Measurements from ENCODE around the gene GPS2. TPM values are rescaled to one million over a fixed set of nuclear protein-coding genes. Genes with fewer than 3 reads are reported as not detected.

The GPS2 gene
- polyA plus RNA-seq, 4 donors, result 73.8 to 104 (median 90.1) TPM

DNA sequence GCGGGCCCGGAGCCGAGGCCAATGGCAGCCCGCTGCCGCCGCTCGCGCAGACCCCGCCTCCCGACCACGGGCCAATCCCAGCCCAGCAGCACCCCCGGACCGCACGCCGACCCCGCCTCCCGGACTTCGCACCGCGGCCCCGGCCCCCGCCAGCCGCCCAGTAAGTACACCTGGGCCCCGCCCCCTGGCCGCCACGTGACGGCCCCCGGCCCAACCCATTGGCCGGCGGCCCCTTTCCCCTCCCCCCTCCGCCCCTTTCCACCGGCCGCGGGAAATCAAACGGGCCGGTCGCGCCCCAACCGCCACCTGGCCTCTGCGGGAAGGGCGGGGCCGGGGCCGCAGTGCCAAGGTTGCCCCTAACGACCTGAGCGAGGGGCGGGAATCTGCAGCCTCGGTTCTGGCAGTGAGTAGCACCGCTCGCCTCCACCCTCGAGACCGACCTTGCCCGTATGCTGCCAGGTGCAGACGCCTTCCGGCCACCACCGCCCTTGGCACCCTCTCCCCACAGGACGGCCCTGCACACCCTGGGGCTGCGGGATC is 20.5 kb downstream of the GPS2 start, which contains the start of gene YBX2:
YBX2 (minus strand) TSS at position 26 of the 540 bp plus-strand sequence. CDS start 139 bp downstream, outside the sequence.
- no peak for DNase-seq (ENCODE audit: low read depth in 4 of 4, low spot score in 3 of 4)

DNA sequence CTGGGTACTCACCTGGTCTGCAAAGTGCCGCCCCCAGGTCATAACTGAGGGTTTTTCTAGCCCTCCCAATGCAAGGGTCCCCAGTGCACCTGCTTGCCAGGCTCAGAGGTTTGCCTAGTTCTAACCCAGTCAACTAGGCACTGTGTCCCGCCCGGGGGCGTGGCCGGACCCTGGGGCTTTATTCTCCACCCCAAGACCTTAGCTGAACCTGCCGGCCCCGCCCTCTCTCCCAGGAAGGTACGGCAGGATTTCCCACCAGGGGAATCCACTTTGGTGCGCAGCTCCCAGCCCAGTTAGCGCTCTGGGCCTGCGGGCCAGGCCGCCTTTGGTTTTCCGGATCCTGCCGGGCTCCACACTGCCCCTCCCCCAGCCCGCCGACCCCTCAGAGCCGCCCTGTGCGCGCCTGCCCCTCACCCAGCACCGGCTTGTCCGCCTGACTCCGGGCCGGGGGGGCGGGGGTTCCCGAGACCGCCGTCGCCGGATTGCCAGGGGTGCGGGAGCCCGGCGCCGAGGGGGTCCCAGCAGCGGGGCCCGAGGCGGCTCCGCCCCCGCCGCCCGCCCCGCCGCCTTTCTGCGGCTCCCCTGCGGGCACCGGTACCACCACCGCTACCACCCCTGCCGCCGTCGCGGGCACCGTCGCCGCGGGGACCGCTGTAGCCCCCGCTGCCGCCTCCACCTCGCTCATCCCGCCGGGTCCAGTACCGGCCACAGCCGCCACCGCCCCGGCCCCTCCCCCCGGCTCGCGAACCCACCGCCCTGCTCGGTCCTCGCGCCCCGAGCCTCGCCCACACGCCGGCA is 21.1 kb downstream of the GPS2 start:
- no peak for DNase-seq (ENCODE audit: low read depth in 4 of 4, low spot score in 3 of 4)

DNA sequence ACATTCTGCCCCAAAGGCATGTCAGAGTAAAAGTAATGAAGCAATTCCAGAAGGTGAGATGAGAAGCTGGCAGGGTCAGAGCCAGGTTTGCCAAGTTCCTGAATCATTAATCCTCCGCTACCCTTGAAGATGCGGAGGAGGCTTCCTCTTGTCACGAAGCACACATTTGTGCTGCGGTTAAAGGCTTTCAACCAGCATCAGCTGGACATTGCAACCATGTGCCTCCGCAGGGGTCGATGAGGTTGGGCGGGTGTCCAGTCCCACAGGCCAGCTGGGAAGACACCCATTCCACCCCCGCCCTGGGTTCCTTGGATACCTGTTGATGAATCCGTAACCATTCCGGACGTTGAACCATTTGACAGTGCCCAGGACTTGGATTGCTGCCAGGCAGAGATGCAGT is 22.0 kb downstream of the GPS2 start:
- no peak for DNase-seq (ENCODE audit: low read depth in 4 of 4, low spot score in 3 of 4)

DNA sequence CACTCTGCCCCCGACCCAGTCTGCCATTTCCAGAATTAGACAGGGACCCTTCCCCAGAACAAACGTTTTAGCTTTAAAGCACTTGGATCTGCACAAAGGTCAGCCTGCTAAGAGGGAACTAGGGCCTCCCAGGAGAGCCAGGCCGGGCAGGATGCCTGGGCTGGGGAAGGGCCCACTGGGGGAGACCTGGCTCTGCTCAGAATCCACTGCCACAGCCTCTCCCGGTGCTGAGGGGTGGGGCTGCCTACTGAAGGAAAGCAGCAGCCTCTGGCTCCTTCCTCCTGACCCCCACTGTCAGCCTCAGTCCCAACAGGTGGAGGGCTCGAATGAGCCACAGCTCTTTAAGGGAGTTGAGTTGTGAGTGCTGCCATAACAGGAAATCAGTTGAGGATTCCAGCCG is 22.4 kb downstream of the GPS2 start:
- no peak for DNase-seq (ENCODE audit: low read depth in 4 of 4, low spot score in 3 of 4)

DNA sequence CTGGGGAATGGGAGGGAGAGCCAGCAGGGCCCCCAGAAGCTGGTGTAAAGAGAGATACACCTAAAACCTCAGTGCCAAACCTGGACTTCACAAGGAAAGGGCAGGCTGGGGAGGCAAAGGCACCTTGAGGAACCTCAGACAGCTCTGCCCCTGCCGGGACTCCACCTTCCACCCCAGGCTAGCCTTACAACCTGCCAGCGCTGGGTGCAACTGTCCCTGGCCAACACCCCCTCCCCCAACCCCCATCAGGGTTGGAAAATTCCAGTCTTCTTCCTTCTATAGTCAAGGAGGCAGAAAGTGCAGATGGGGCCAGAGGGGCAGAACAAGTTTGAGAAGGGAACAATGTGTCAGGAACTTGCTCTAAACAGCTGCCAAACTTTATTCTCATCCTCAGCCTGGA is 23.0 kb downstream of the GPS2 start:
- no peak for DNase-seq (ENCODE audit: low read depth in 4 of 4, low spot score in 3 of 4)

DNA sequence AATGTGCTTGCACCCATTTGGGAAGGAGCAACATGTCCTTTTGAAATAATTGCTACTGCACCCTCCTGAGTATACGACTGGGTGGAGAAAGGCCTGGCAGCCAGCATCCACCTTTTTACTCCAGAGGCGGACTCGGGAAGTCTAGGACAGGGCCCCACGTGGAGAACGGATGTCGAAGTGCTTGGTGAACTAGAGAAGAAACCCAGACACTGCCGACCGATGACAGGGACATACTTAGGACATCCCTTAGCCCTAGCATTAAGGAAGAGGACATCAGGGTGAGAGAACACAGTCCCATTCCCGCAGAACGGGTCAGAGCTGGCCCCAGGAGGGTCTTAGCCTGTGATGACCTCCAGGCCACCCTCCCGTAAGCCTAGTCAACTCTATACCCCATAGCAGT is 24.5 kb downstream of the GPS2 start:
- DNase-seq (ENCODE audit: low read depth in 4 of 4, low spot score in 3 of 4), result no peak

DNA sequence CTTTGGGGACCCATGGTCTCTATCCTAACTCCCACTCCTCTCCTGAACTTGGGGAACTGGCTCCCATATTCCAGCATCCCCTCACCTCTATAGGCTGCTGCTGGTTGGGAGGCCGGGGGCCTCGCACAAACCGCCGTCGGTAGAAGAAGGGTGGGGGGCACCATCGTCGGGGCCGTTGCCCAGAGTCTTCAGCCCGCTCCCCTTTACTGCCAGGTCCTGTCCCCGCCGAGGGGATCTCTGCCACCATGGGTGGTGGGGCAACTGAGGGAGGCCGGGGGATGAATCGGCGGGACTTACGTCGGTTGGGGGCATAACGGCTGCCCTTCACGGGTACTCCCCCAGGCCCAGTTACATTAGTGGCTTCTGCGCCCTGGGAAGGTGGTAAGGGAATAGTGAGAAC is 25.0 kb downstream of the GPS2 start:
- no peak for DNase-seq (ENCODE audit: low read depth in 4 of 4, low spot score in 3 of 4)

DNA sequence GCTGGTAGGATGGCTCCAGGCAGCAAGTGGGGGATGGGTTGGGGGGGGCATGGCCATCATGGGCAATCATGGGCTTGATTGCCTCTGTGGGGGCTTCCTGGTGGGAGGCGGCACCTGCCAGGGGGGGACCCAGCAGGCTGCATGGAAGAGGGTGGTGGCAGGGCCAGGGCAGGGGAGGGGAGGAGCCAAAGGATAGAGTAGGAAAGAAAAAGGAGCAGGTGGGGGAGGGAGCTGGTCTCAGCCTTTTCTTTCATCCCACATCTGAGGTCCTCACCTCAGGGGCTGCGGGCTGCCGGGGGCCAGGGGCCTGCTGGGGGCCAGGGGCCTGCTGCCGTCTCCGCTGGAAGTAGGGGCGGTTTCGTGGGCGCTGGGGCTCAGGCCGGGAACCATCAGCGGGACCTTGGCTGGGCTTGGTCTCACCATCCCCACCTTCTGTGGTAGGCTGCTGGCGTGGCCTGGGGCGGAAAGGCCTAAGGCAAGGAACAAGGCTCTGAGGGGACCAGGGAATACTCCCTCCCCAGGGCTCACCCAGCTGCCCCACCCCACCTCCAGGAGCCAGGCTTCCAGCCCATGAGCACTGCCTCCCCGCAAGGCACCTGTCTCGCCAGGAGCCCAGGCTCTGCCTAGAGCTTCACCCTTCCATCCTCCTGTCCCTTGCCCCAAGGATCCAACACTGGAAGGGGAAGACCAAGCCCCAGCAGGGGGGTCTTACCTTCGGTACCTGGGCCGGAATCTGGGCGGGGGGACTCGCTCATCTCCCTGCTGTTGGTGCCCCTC is 25.7 kb downstream of the GPS2 start:
- no peak for DNase-seq (ENCODE audit: low read depth in 4 of 4, low spot score in 3 of 4)

DNA sequence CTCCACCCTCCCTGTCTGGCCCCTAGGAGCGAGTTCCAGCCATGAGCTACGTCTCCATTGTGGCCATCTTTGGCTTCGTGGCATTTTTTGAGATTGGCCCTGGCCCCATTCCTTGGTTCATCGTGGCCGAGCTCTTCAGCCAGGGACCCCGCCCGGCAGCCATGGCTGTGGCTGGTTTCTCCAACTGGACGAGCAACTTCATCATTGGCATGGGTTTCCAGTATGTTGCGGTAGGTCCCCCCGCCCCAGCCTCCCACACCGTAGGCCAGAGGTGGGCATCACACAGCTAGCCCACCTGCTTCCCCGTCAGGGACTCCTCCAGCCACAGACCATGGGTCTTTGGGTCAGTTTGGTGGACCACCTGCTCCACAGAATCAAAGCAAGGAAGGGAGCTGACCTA is 29.5 kb downstream of the GPS2 start:
- DNase-seq (ENCODE audit: low read depth in 4 of 4, low spot score in 3 of 4), result no peak

DNA sequence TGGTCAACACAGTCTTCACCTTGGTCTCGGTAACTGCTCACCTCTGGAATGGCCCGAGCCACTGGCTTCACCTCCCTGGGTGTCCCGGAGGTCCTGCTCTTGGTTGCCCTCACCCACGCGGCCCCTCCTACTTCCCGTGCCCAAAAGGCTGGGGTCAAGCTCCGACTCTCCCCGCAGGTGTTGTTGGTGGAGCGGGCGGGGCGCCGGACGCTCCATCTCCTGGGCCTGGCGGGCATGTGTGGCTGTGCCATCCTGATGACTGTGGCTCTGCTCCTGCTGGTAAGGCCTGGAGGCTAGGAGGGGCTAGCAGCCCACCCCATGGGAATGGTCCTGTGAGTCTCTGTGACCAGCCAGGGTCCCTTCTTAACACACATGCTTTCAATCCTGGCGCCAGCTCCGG is 30.2 kb downstream of the GPS2 start:
- DNase-seq (ENCODE audit: low read depth in 4 of 4, low spot score in 3 of 4), result no peak

DNA sequence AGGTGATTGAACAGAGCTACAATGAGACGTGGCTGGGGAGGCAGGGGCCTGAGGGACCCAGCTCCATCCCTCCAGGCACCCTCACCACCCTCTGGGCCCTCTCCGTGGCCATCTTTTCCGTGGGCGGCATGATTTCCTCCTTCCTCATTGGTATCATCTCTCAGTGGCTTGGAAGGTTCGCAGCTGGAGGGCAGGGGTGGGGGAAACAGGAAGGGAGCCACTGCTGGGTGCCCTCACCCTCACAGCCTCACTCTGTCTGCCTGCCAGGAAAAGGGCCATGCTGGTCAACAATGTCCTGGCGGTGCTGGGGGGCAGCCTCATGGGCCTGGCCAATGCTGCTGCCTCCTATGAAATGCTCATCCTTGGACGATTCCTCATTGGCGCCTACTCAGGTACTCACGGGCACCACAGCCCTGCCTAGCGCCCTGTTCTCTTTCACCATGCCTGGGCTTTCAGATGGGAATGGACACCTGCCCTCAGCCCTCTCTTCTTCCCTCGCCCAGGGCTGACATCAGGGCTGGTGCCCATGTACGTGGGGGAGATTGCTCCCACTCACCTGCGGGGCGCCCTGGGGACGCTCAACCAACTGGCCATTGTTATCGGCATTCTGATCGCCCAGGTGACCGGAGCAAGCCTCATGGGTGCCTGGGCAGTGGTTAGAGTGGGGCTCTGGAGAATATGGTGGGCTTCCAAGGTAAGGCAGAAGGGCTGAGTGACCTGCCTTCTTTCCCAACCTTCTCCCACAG is 31.5 kb downstream of the GPS2 start:
- no peak for DNase-seq (ENCODE audit: low read depth in 4 of 4, low spot score in 3 of 4)

DNA sequence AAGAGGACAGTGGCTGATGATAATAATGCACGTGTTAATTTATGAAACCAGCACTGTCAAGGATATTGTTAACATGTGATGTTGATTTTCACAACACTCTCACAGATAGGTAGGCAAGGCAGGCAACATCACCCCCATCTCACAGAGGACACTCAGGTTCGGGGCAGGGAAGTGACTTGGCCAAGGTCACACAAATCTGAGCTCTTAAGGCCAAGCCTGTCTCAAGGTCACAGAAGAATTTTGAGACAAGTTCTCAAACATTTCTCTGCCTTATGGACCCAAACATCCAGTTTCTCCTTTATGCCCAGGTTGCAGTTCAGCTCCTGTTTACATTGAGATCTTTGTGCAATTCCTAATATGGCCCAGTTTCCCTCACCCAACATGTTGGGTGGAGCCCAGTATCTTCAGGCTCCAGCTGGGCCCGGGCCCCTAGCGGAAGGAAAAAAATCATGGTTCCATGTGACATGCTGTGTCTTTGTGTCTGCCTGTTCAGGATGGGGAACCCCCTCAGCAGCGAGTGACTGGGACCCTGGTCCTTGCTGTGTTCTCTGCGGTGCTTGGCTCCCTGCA is 32.3 kb downstream of the GPS2 start:
- no peak for DNase-seq (ENCODE audit: low read depth in 4 of 4, low spot score in 3 of 4)

DNA sequence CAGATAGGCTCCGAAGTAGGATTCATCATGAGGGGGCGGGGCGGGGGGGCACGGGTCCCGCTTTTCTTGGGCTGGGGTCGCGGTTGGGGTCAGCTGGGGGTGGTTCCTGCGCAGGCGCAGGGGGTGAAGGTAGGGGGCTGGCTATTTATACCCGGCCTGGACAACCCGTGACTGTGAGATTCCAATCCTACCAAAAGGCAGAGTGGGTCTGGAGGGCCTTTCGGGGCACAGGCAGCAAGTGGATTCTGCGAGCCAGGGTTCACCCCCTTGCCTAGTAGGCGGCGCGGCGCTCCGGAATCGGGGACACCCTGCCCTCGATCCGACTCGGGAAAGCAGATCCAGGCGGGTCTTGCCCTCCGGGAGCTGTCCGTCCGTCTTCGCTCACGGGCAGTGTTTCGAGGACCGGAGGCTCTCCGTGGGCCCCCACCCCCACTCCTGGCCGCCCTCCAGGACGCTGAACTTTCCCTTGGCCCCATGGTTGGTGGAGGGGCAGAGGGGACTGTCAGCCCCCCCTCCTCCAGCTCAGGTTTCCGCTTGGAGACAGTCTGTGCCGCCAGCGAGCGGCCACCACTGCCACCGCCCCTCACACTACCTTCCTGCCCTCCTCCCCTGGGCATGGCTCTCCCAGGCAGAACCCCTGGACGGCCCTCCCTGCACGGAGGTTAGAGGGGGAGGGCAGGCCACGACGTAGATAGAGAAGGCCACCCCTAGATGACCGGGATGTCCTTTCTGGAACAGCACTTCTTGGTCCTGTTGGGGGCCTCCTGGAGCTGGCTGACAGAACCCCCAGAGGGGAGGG is 33.0 kb downstream of the GPS2 start:
- DNase-seq (ENCODE audit: low read depth in 4 of 4, low spot score in 3 of 4), result no peak

DNA sequence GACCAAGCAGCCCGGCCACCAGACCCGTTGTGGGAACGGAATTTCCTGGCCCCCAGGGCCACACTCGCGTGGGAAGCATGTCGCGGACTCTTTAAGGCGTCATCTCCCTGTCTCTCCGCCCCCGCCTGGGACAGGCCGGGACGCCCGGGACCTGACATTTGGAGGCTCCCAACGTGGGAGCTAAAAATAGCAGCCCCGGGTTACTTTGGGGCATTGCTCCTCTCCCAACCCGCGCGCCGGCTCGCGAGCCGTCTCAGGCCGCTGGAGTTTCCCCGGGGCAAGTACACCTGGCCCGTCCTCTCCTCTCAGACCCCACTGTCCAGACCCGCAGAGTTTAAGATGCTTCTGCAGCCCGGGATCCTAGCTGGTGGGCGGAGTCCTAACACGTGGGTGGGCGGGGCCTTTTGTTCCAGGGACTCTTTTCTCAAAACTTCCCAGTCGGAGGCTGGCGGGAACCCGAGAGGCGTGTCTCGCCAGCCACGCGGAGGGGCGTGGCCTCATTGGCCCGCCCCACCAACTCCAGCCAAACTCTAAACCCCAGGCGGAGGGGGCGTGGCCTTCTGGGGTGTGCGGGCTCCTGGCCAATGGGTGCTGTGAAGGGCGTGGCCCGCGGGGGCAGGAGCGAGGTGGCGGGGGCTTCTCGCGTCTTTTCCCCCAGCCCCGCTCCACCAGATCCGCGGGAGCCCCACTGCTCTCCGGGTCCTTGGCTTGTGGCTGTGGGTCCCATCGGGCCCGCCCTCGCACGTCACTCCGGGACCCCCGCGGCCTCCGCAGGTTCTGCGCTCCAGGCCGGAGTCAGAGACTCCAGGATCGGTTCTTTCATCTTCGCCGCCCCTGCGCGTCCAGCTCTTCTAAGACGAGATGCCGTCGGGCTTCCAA is 33.8 kb downstream of the GPS2 start, which contains the start of gene SLC2A4:
SLC2A4 (plus strand) TSS at position 645 of the 879 bp plus-strand sequence; CDS start at position 862, 217 bp downstream.
- DNase-seq (ENCODE audit: low read depth in 4 of 4, low spot score in 3 of 4), result peak; percentile 85 to 93 (median 91)

DNA sequence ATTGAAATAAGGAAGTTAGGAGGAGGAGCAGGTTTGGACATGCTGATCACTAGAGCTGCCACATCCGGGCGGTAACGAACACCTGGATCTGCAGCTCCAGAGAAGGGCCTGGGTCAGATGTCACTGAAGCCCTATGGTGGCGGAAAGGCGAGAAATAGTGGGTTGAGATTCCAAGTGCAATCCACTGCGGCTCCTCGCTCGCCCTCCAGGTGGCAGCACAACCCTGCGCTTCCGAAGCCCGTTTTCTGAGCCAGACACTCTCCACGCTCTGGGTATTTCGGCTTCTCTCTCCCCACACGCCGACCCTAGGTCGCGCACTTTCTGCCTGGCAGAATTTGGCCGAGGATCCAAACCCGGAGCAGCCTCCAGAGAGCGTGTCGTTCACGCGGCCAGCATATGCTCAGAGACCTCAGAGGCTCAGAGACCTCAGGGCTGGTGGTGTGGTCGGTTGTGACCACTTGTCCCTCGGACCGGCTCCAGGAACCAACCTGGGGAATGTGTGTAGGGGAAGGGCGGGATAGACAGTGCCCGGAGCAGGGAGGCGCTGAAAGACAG is 34.6 kb downstream of the GPS2 start:
- DNase-seq (ENCODE audit: low read depth in 4 of 4, low spot score in 3 of 4), result no peak

DNA sequence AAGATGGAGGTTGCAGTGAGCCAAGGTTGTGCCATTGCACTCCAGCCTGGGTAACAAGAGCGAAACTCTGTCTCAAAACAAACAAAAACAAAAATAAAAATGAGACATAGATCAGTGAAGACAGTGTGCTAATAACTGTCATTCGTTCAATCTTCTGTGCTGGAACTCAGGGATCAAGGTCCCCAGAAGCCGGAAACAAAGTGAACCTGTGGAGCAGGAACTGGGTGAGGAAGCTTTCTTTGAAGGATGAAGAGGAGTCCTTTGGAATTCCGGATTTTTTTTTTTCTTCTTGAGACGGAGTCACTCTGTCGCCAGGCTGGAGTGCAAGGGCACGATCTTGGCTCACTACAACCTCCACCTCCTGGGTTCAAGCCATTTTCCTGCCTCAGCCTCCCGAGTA is 35.7 kb downstream of the GPS2 start:
- DNase-seq (ENCODE audit: low read depth in 4 of 4, low spot score in 3 of 4), result no peak

DNA sequence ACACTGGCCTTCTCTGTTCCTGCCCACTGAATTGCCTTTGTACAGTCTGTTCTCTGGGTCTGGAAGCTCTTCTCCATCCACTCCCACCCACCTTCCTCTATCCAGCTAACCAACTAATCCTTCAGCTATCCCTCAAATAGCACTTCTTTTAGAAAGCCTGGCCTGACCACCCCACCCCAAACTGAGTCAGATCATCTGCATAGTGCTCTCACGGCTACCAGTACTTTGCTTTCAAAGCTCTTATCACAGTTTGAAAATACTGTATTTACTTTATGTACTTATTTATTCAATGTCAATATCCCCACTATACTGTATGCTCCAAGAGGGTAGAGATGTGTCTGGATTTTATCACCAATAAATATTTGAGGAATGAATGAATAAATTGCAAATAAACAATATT is 48.4 kb downstream of the GPS2 start:
- no peak for DNase-seq (ENCODE audit: low read depth in 4 of 4, low spot score in 3 of 4)

DNA sequence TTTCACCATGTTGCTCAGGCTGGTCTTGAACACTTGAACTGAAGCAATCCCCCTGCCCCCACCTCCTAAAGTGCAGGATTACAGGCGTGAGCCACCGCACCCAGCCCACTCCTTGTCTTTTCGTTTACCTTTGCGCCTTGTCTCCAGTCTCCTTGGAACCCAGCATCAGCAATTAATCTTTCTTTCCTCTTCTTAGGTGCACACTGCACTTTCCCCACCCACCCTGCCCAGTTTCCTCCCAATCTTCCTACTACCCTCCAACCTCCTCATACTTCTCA is 51.4 kb downstream of the GPS2 start:
- no peak for DNase-seq (ENCODE audit: low read depth in 4 of 4, low spot score in 3 of 4)

Data from left renal pelvis (tissue), 4 donors.